H9 (cell line): ENCODE measurements around the gene SIK2. TPM values are rescaled to one million over a fixed set of nuclear protein-coding genes. Genes with fewer than 3 reads are reported as not detected.

Experiments
- DNase-seq: peaks from one replicate; pipeline ENCODE4 v3.0.0-alpha.2; 2017
- H2AFZ ChIP-seq: one replicate; pipeline ENCODE4 v1.6.1; 2013; ENCODE audit warnings: mild to moderate bottlenecking, low read length, control low read depth, moderate library complexity
- H2AK5ac ChIP-seq: 2 replicates; pipeline ENCODE4 v1.6.1; 2013; ENCODE audit warnings: low read length, control low read depth, mixed read lengths; ENCODE audit not compliant: insufficient read length
- H2BK120ac ChIP-seq: one replicate; pipeline ENCODE4 v1.6.1; 2013; ENCODE audit warnings: low read depth, mild to moderate bottlenecking, low read length, control low read depth, inconsistent platforms; ENCODE audit not compliant: poor library complexity, severe bottlenecking
- H2BK12ac ChIP-seq: 2 replicates; pipeline ENCODE4 v1.6.1; 2013; ENCODE audit warnings: low read length, control low read depth, mixed read lengths, low read depth; ENCODE audit not compliant: insufficient read length
- H2BK15ac ChIP-seq: 2 replicates; pipeline ENCODE4 v1.6.1; 2013; ENCODE audit warnings: low read depth, low read length, control low read depth
- H2BK20ac ChIP-seq: one replicate; pipeline ENCODE4 v1.6.1; 2013; ENCODE audit warnings: low read depth, mild to moderate bottlenecking, low read length, control low read depth, inconsistent platforms; ENCODE audit not compliant: poor library complexity, severe bottlenecking
- H2BK5ac ChIP-seq: 2 replicates; pipeline ENCODE4 v1.6.1; 2013; ENCODE audit warnings: low read length, control low read depth, mixed read lengths; ENCODE audit not compliant: insufficient read length
- H3K14ac ChIP-seq: 2 replicates; pipeline ENCODE4 v1.6.1; 2013; ENCODE audit warnings: low read length, control low read depth; ENCODE audit not compliant: insufficient read depth
- H3K18ac ChIP-seq: 2 replicates; pipeline ENCODE4 v1.6.1; 2013; ENCODE audit warnings: low read depth, mild to moderate bottlenecking, mixed read lengths, low read length, control low read depth; ENCODE audit not compliant: insufficient read length
- H3K23ac ChIP-seq: 2 replicates; pipeline ENCODE4 v1.6.1; 2013; ENCODE audit warnings: low read length, control low read depth, mixed read lengths, low read depth; ENCODE audit not compliant: insufficient read length
- H3K23me2 ChIP-seq: 2 replicates; pipeline ENCODE4 v1.6.1; 2013; ENCODE audit warnings: low read depth, mild to moderate bottlenecking, mixed read lengths, low read length, control low read depth; ENCODE audit not compliant: insufficient read length, poor library complexity, severe bottlenecking
- H3K27ac ChIP-seq: 2 replicates; pipeline ENCODE4 v1.5.1; 2013; ENCODE audit warnings: low read length, control low read depth, mixed read lengths, low read depth; ENCODE audit not compliant: insufficient read length
- H3K27me3 ChIP-seq: 2 replicates; pipeline ENCODE4 v1.6.1; 2013; ENCODE audit warnings: low read length, control low read depth, inconsistent platforms; ENCODE audit not compliant: insufficient read depth
- H3K4ac ChIP-seq: 2 replicates; pipeline ENCODE4 v1.6.1; 2013; ENCODE audit warnings: low read depth, mild to moderate bottlenecking, control low read depth, inconsistent platforms, low read length, moderate library complexity
- H3K4me1 ChIP-seq: 2 replicates; pipeline ENCODE4 v1.6.1; 2013; ENCODE audit warnings: low read length, control low read depth, inconsistent platforms; ENCODE audit not compliant: insufficient read depth
- H3K4me2 ChIP-seq: 2 replicates; pipeline ENCODE4 v1.6.1; 2013; ENCODE audit warnings: low read length, control low read depth, mixed read lengths; ENCODE audit not compliant: insufficient read length, insufficient read depth
- H3K56ac ChIP-seq: 2 replicates; pipeline ENCODE4 v1.6.1; 2013; ENCODE audit warnings: low read depth, mild to moderate bottlenecking, mixed read lengths, low read length, control low read depth; ENCODE audit not compliant: insufficient read length
- H3K79me1 ChIP-seq: 2 replicates; pipeline ENCODE4 v1.6.1; 2013; ENCODE audit warnings: low read depth, mild to moderate bottlenecking, moderate library complexity, low read length, control low read depth, inconsistent platforms; ENCODE audit not compliant: insufficient read depth, poor library complexity, severe bottlenecking
- H3K79me2 ChIP-seq: 2 replicates; pipeline ENCODE4 v1.6.1; 2013; ENCODE audit warnings: low read length, control low read depth, inconsistent platforms; ENCODE audit not compliant: insufficient read depth
- H3K9ac ChIP-seq: 2 replicates; pipeline ENCODE4 v1.6.1; 2013; ENCODE audit warnings: low read length, control low read depth, mixed read lengths; ENCODE audit not compliant: insufficient read length; ENCODE audit errors: extremely low read depth
- H3K9me3 ChIP-seq: one replicate; pipeline ENCODE4 v1.6.1; 2013; ENCODE audit warnings: low read depth, low read length, inconsistent platforms; ENCODE audit not compliant: control insufficient read depth
- H3T11ph ChIP-seq: one replicate; pipeline ENCODE4 v1.6.1; 2013; ENCODE audit warnings: mild to moderate bottlenecking, low read length, control low read depth, inconsistent platforms
- H4K20me1 ChIP-seq: one replicate; pipeline ENCODE4 v1.6.1; 2013; ENCODE audit not compliant: control insufficient read depth, insufficient read length, insufficient read depth
- H4K5ac ChIP-seq: 2 replicates; pipeline ENCODE4 v1.6.1; 2013; ENCODE audit warnings: low read depth, mild to moderate bottlenecking, mixed read lengths, low read length, control low read depth; ENCODE audit not compliant: insufficient read length
- H4K8ac ChIP-seq: replicated peaks from 2 replicates; pipeline ENCODE4 v1.6.1; 2013; ENCODE audit warnings: low read length, control low read depth, mixed read lengths, low read depth; ENCODE audit not compliant: insufficient read length
- H4K91ac ChIP-seq: 2 replicates; pipeline ENCODE4 v1.6.1; 2013; ENCODE audit warnings: low read depth, mild to moderate bottlenecking, moderate library complexity, mixed read lengths, low read length, control low read depth; ENCODE audit not compliant: insufficient read length
- H3K27ac Mint-ChIP-seq, 3 experiments: 2 replicates in 2 of 3; 3 replicates in 1 of 3; pipeline ENCODE4 v1.8.0; 2020 to 2021; ENCODE audit warnings: mixed read lengths in 3 of 3, mild to moderate bottlenecking in 1 of 3, moderate library complexity in 1 of 3
- H3K27me3 Mint-ChIP-seq: 2 replicates; pipeline ENCODE4 v1.8.0; 2021; ENCODE audit warnings: low read depth, mild to moderate bottlenecking, moderate library complexity, mixed read lengths
- H3K36me3 Mint-ChIP-seq, 3 experiments: 2 replicates in 2 of 3; 3 replicates in 1 of 3; pipeline ENCODE4 v1.8.0; 2020 to 2021; ENCODE audit warnings: low read depth in 3 of 3, mixed read lengths in 3 of 3; ENCODE audit not compliant: insufficient read depth in 1 of 3
- H3K4me1 Mint-ChIP-seq, 2 experiments: 2 replicates each; pipeline ENCODE4 v1.8.0; 2020; ENCODE audit warnings: mixed read lengths in 2 of 2
- H3K4me3 Mint-ChIP-seq, 2 experiments: 2 replicates in 1 of 2; 3 replicates in 1 of 2; pipeline ENCODE4 v1.8.0; 2020 to 2021; ENCODE audit warnings: mild to moderate bottlenecking in 2 of 2, mixed read lengths in 2 of 2, moderate library complexity in 1 of 2
- H3K9me3 Mint-ChIP-seq, 2 experiments: 2 replicates in 1 of 2; 3 replicates in 1 of 2; pipeline ENCODE4 v1.8.0; 2020; ENCODE audit warnings: mild to moderate bottlenecking in 2 of 2, mixed read lengths in 2 of 2, moderate library complexity in 1 of 2
- CTCF ChIP-seq: fragments of 200-600 bp; sonication (generic); conservative IDR thresholded peaks from 3 replicates; pipeline ENCODE4 v1.8.0; 2021; ENCODE audit warnings: antibody characterized with exemption, mild to moderate bottlenecking
- WGBS: extraction: QIAGEN DNeasy Blood & Tissue Kit; methylation state at CpG from one replicate; pipeline ENCODE4 v1.1.7; 2013; ENCODE audit warnings: missing lambda C conversion rate, low lambda C conversion rate, mixed read lengths; ENCODE audit not compliant: insufficient read length; ENCODE audit errors: extremely low coverage; 5-methylcytosine and 5-hydroxymethylcytosine counted together
- total RNA-seq: library from RNA; stranded (reverse); gene quantifications from 2 replicates; pipeline ENCODE4 v1.2.1, GENCODE V29; 2021

SIK2 gene
- total RNA-seq, 1 experiment from 2014 or later: 7.5 TPM

DNA sequence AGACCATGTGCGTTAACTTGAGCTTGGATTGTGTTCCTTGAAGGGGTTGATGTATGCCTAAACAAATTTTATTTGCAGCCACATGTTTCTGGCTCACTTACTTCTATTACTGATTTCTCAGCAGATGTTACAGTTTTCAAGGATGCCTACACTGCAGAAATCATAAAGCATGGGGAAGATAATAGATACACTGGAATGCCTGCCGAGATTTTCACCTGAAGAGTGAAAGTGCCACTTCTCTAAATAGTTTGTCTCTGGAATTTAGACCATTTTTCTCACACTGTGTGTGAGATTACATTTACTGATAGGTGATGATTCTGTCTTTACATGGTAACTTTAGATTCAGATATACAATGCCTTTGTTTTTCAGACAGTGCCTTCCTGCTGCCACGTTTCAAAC, 81.6 kb downstream of the SIK2 start:
- no peak overlapping the region for H4K91ac ChIP-seq
- H3K56ac ChIP-seq: no peak overlapping the region
- no CpG with 5 or more reads among the region's 3 CpGs for WGBS
- no peak overlapping the region for H2BK20ac ChIP-seq
- no peak for TF ChIP-seq CTCF
- H2AK5ac ChIP-seq: no peak overlapping the region
- no peak overlapping the region for H3K27ac ChIP-seq
- H3K9me3 Mint-ChIP-seq: no peaks in the 10 kb centered on the region
- H3K18ac ChIP-seq: no peak overlapping the region
- no peaks in the 10 kb centered on the region for H4K20me1 ChIP-seq
- no peak overlapping the region for H4K8ac ChIP-seq
- no peak overlapping the region for H2BK5ac ChIP-seq
- H3K23me2 ChIP-seq: no peaks in the 10 kb centered on the region
- no peaks in the 10 kb centered on the region for H3K4me1 Mint-ChIP-seq
- H3K79me1 ChIP-seq: no peaks in the 10 kb centered on the region
- no peak overlapping the region for H2BK15ac ChIP-seq
- no peaks in the 10 kb centered on the region for H3K27me3 ChIP-seq
- no peak overlapping the region for H3K4ac ChIP-seq
- H3K27ac Mint-ChIP-seq: no peak overlapping the region
- H3K79me2 ChIP-seq: no peaks in the 10 kb centered on the region
- no peak overlapping the region for H3K9ac ChIP-seq
- no peak overlapping the region for H4K5ac ChIP-seq
- no peak overlapping the region for H3K4me2 ChIP-seq
- no peak overlapping the region for H2AFZ ChIP-seq
- no peaks in the 10 kb centered on the region; a peak in 1 of 7 replicates for H3K36me3 Mint-ChIP-seq
- no peak for DNase-seq
- no peaks in the 10 kb centered on the region for H3K9me3 ChIP-seq
- H3K14ac ChIP-seq: no peak overlapping the region
- no peak overlapping the region for H2BK12ac ChIP-seq
- H3T11ph ChIP-seq: no peak overlapping the region
- no peak overlapping the region for H2BK120ac ChIP-seq
- H3K27me3 Mint-ChIP-seq: no peaks in the 10 kb centered on the region
- no peak overlapping the region for H3K23ac ChIP-seq
- H3K4me1 ChIP-seq: no peaks in the 10 kb centered on the region
- no peak overlapping the region for H3K4me3 Mint-ChIP-seq
